ENCODE data around the gene SPOCK2.

SPOCK2 gene

DNA sequence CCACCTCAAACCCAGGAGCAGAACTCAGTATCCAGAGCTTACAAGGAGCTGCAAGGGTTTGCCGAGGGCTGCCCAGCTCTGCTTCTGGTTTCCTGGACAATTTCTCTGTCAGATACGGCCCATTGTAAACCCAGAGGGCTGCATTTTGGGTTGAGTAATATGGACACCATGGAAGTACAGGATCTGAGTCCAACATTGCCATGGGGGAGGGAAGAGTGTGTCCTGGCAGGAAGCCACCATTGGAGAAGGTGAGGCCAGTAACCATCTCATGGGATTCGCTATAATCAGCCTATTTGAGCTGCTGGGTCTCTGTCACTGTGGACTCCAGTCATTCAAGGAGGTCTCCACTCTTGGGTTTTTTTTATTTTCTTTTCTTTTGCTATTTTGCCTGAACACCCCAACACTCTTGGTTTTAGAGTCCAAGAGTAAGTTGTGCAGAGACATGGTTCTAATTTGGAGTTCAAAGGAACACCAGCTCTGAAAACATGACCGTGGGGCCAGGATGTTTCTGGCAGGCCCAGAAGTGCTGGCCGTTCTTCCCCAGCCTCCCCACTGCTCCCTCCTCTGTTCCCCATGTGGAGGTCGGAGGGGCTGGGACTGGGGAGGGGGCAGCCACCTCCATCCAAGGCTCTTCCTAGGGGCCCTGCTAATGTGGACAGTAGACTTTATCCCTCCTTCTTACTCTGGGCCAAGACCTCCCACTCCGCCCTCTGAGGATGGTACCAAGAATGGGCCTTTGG, 77.9 kb downstream of the SPOCK2 start:
- no peaks in the 10 kb centered on the region for H3K36me3 ChIP-seq (ENCODE audit: control insufficient read depth, insufficient read depth, low read length)
- no peak overlapping the region for H3K4me3 ChIP-seq (ENCODE audit: low read length)
- peak overlapping the region; percentile 24 for H3K9ac ChIP-seq (ENCODE audit: low read length)
- H3K27ac ChIP-seq (ENCODE audit: low read depth, low read length): peak overlapping the region; percentile 97
- peaks cover 34% of the 10 kb centered on the region for H3K4me1 ChIP-seq (ENCODE audit: control insufficient read depth, insufficient read depth, low read length)
- H3K27me3 ChIP-seq (ENCODE audit: control insufficient read depth, insufficient read depth, low read length): no peaks in the 10 kb centered on the region

DNA sequence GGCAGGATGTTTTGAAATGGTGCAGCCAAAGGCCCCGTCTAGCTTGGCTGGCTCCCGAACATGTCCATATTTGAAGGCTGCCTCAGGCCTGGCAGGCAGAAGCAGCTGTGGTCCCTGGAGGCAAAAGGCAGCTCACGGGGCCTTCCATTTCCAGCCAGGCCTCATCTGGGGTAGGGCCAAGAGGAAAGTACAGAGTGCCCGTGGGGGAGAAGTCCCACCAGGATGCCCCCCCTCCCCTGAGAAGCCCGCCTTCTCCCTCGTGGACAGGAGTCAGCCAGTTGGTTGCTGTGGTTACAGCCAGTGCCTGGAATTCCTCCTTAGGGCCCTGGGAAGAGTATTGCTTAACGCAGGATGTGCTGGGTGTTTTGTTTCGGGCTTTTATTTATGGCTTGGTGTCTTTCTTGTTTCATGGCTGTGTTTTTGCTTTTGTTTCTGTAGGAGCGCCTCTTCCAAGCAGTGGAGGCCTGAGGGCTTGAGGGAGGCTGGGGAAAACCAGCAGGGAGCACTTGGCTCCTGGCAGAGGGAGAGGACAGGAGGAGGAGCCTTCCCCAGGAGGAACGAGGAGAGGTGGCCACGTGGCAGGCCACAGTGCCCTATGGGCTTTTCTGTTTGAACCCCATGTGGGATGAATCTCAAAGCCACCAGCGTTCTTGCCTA, 78.8 kb downstream of the SPOCK2 start:
- Histone ChIP-seq H3K9ac (ENCODE audit: low read length) (peak overlapping the region; percentile 24), H3K4me1 (ENCODE audit: control insufficient read depth, insufficient read depth, low read length) (peaks cover 34% of the 10 kb centered on the region), H3K4me3 (ENCODE audit: low read length) (peak overlapping the region; percentile 33), H3K27me3 (ENCODE audit: control insufficient read depth, insufficient read depth, low read length) (no peaks in the 10 kb centered on the region), H3K27ac (ENCODE audit: low read depth, low read length) (peak overlapping the region; percentile 97), H3K36me3 (ENCODE audit: control insufficient read depth, insufficient read depth, low read length) (no peaks in the 10 kb centered on the region)

DNA sequence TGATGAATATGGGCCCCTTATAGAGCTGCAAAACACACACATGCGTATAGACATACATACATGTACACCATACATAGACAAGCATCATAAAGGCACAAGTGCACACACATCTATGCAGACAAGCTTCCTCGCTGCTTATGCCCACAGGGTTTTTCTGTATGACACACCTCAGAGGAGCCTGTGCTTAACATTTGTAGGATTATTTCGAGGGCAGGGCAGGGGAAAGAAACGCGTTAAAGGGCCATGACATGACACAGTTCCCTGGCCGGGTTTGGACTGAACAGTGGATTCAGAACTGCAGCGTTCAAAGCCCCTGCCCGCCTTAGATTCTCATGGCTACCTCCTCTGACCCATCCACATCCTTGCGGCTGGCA, 79.3 kb downstream of the SPOCK2 start:
- no peak overlapping the region for H3K9ac ChIP-seq (ENCODE audit: low read length)
- peak overlapping the region; percentile 33 for H3K4me3 ChIP-seq (ENCODE audit: low read length)
- H3K36me3 ChIP-seq (ENCODE audit: control insufficient read depth, insufficient read depth, low read length): no peaks in the 10 kb centered on the region
- peak overlapping the region; percentile 97 for H3K27ac ChIP-seq (ENCODE audit: low read depth, low read length)
- H3K27me3 ChIP-seq (ENCODE audit: control insufficient read depth, insufficient read depth, low read length): no peaks in the 10 kb centered on the region
- peaks cover 34% of the 10 kb centered on the region for H3K4me1 ChIP-seq (ENCODE audit: control insufficient read depth, insufficient read depth, low read length)

Data from rectal smooth muscle tissue (tissue), 1 donor.